Measurements from ENCODE around the gene PRELID2.
"Not testable (repeated sequence)": the region's sequence is repeated elsewhere in the genome, so short reads cannot be mapped to it uniquely, and the experiment has no call there.

Gene PRELID2

GRCh38 chr5:145803112-145804004 is 31.8 kb downstream of the PRELID2 start:
- TF ChIP-seq POU2F2 (IDR thresholded peaks at IDR 0.05; ENCODE audit: low read depth, low read length) = no peak
- no peak for TF ChIP-seq SPI1 (IDR thresholded peaks at IDR 0.05; ENCODE audit: low read depth, low read length)
- no peak for TF ChIP-seq TAF1 (IDR thresholded peaks at IDR 0.05; ENCODE audit: low read depth, low read length)
- no peak for TF ChIP-seq PAX5 (IDR thresholded peaks at IDR 0.05; ENCODE audit: insufficient read depth, low read length, severe bottlenecking)
- TF ChIP-seq POLR2A (IDR thresholded peaks at IDR 0.05; ENCODE audit: low read depth, low read length) = no peak
- TF ChIP-seq POLR2AphosphoS5 (IDR thresholded peaks at IDR 0.05; ENCODE audit: low read depth, low read length) = no peak
- DNase-seq (ENCODE audit: insufficient read length, low spot score) = no peak
- no peak for FAIRE-seq

- no peak for FAIRE-seq
- TF ChIP-seq TAF1 (IDR thresholded peaks at IDR 0.05; ENCODE audit: low read depth, low read length) = no peak
- TF ChIP-seq POU2F2 (IDR thresholded peaks at IDR 0.05; ENCODE audit: low read depth, low read length) = no peak
- no peak for TF ChIP-seq PAX5 (IDR thresholded peaks at IDR 0.05; ENCODE audit: insufficient read depth, low read length, severe bottlenecking)
- TF ChIP-seq POLR2AphosphoS5 (IDR thresholded peaks at IDR 0.05; ENCODE audit: low read depth, low read length) = no peak
- no peak for TF ChIP-seq SPI1 (IDR thresholded peaks at IDR 0.05; ENCODE audit: low read depth, low read length)
- no peak for TF ChIP-seq POLR2A (IDR thresholded peaks at IDR 0.05; ENCODE audit: low read depth, low read length)
- DNase-seq (ENCODE audit: insufficient read length, low spot score) = no peak
Measured at GRCh38 chr5:145801195-145801594, 33.9 kb downstream of the PRELID2 start.

GRCh38 chr5:145800181-145800580 is 35.0 kb downstream of the PRELID2 start:
- DNase-seq (ENCODE audit: insufficient read length, low spot score) = no peak
- FAIRE-seq = no peak
- TF ChIP-seq POU2F2 (IDR thresholded peaks at IDR 0.05; ENCODE audit: low read depth, low read length) (no peak), POLR2AphosphoS5 (IDR thresholded peaks at IDR 0.05; ENCODE audit: low read depth, low read length) (no peak), SPI1 (IDR thresholded peaks at IDR 0.05; ENCODE audit: low read depth, low read length) (no peak), TAF1 (IDR thresholded peaks at IDR 0.05; ENCODE audit: low read depth, low read length) (no peak), POLR2A (IDR thresholded peaks at IDR 0.05; ENCODE audit: low read depth, low read length) (no peak), PAX5 (IDR thresholded peaks at IDR 0.05; ENCODE audit: insufficient read depth, low read length, severe bottlenecking) (no peak)

GRCh38 chr5:145798503-145798902 is 36.6 kb downstream of the PRELID2 start:
- not testable (repeated sequence) for FAIRE-seq; DNase-seq (ENCODE audit: insufficient read length, low spot score)

DNA sequence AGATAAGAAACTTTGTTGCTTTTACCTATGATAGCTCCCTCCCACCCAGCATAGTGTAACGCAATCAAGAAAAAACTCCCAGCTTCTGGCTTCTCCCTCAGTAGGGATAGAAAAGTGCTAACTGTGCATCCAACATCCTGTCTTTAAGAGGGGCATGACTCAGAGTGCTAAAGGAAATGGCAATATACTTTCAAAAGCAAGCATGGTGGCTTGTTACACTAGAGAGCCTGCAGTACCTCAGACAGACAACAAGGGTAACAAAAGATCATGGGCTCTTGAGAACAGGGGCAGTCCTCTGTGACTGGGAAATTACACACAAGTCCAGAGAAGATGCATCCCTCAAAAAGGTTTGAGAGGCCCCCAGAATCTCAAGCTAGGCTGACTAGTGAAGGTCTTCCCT is 37.8 kb downstream of the PRELID2 start:
- no peak for TF ChIP-seq POLR2A (IDR thresholded peaks at IDR 0.05; ENCODE audit: low read depth, low read length)
- no peak for TF ChIP-seq POLR2AphosphoS5 (IDR thresholded peaks at IDR 0.05; ENCODE audit: low read depth, low read length)
- TF ChIP-seq TAF1 (IDR thresholded peaks at IDR 0.05; ENCODE audit: low read depth, low read length) = no peak
- no peak for TF ChIP-seq POU2F2 (IDR thresholded peaks at IDR 0.05; ENCODE audit: low read depth, low read length)
- TF ChIP-seq SPI1 (IDR thresholded peaks at IDR 0.05; ENCODE audit: low read depth, low read length) = no peak
- TF ChIP-seq PAX5 (IDR thresholded peaks at IDR 0.05; ENCODE audit: insufficient read depth, low read length, severe bottlenecking) = no peak

DNA sequence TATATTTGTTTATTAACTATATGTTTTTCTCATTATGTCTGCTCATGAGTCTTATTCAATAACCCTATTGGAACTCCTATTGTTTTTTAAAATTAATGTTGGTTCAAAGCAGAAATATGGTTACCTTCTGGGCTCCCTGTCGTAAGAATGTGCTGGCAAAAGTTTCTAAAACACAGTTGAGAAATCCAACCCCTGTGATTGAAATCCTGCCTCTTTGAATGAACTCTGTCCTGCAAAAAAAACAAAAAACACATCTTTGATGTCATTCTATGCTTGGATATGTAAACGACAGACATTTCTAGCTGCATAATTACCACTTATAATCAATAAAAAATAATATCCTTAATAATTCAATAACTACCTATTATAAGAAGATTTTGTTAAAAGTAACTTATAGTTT is 38.8 kb downstream of the PRELID2 start:
- no peak for FAIRE-seq
- no peak for DNase-seq (ENCODE audit: insufficient read length, low spot score)
- TF ChIP-seq TAF1 (IDR thresholded peaks at IDR 0.05; ENCODE audit: low read depth, low read length) = no peak
- TF ChIP-seq POU2F2 (IDR thresholded peaks at IDR 0.05; ENCODE audit: low read depth, low read length) = no peak
- TF ChIP-seq POLR2A (IDR thresholded peaks at IDR 0.05; ENCODE audit: low read depth, low read length) = no peak
- no peak for TF ChIP-seq PAX5 (IDR thresholded peaks at IDR 0.05; ENCODE audit: insufficient read depth, low read length, severe bottlenecking)
- no peak for TF ChIP-seq POLR2AphosphoS5 (IDR thresholded peaks at IDR 0.05; ENCODE audit: low read depth, low read length)
- TF ChIP-seq SPI1 (IDR thresholded peaks at IDR 0.05; ENCODE audit: low read depth, low read length) = no peak

More for the DNA sequence above, 37.8 kb downstream of the PRELID2 start:
- FAIRE-seq (no peak), DNase-seq (ENCODE audit: insufficient read length, low spot score) (no peak)

DNA sequence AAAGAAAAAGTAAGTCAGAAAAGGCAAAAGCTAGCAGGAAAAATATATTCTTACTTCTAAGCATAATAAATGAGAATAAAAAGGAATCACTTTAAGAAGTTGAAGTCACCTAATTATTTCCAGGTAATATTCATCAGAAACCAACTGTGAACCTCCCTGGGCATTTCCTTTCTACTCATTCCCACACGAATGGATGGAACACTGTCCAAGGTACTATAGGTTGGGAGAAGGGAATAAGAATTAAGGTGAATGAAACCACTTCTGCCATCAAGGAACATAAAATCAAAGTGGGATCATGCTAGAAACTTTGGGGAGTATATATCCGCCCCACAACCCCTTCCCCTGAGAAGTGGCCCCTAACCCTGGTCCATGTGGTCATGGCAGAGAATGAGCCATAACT is 41.6 kb downstream of the PRELID2 start:
- no peak for DNase-seq (ENCODE audit: insufficient read length, low spot score)
- TF ChIP-seq POLR2AphosphoS5 (IDR thresholded peaks at IDR 0.05; ENCODE audit: low read depth, low read length) (no peak), SPI1 (IDR thresholded peaks at IDR 0.05; ENCODE audit: low read depth, low read length) (no peak), POU2F2 (IDR thresholded peaks at IDR 0.05; ENCODE audit: low read depth, low read length) (no peak), PAX5 (IDR thresholded peaks at IDR 0.05; ENCODE audit: insufficient read depth, low read length, severe bottlenecking) (no peak), POLR2A (IDR thresholded peaks at IDR 0.05; ENCODE audit: low read depth, low read length) (no peak), TAF1 (IDR thresholded peaks at IDR 0.05; ENCODE audit: low read depth, low read length) (no peak)
- FAIRE-seq = no peak

DNA sequence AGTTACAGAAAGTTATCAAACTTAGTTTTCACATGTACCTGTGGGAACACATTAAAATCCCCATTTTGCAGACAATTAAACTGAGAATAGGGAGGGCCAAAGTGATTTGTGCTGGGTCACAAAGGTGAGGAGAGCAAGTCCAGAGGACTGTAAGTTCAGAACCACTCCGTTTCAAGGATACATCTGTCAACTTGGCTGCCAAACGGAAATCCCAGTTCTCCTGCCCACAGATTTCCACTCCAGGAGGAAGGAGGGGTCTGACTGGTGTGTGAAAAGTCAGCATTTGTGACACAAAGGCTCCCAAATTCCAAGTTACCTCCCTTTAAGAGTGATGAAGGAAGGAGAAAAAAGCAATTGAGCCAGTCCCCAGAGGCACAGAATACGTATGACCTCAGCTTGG is 42.3 kb downstream of the PRELID2 start:
- DNase-seq (ENCODE audit: insufficient read length, low spot score) (no peak), FAIRE-seq (no peak)
- TF ChIP-seq POLR2A (IDR thresholded peaks at IDR 0.05; ENCODE audit: low read depth, low read length) (no peak), PAX5 (IDR thresholded peaks at IDR 0.05; ENCODE audit: insufficient read depth, low read length, severe bottlenecking) (no peak), POLR2AphosphoS5 (IDR thresholded peaks at IDR 0.05; ENCODE audit: low read depth, low read length) (no peak), SPI1 (IDR thresholded peaks at IDR 0.05; ENCODE audit: low read depth, low read length) (no peak), POU2F2 (IDR thresholded peaks at IDR 0.05; ENCODE audit: low read depth, low read length) (no peak), TAF1 (IDR thresholded peaks at IDR 0.05; ENCODE audit: low read depth, low read length) (no peak)

DNA sequence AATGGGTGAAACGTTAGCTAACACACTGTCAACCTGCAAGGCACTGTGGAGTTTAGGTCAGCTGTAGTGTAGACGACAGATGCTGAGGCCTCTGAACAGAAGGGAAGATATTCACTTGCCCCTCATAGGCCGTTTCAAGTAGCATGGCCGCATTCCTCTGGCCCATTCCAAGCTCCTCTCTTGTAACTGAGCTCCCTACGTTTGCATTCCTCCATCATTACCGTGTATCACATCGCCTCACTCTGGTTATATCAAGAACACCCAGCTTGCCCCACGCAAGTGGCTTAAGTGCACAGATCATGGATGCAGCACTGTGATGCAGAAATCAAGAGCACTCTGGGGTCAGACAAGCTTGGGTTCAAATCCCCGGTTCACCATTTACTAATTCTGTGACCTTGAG is 43.3 kb downstream of the PRELID2 start:
- no peak for DNase-seq (ENCODE audit: insufficient read length, low spot score)
- FAIRE-seq = no peak
- TF ChIP-seq SPI1 (IDR thresholded peaks at IDR 0.05; ENCODE audit: low read depth, low read length) (no peak), TAF1 (IDR thresholded peaks at IDR 0.05; ENCODE audit: low read depth, low read length) (no peak), POLR2A (IDR thresholded peaks at IDR 0.05; ENCODE audit: low read depth, low read length) (no peak), PAX5 (IDR thresholded peaks at IDR 0.05; ENCODE audit: insufficient read depth, low read length, severe bottlenecking) (no peak), POLR2AphosphoS5 (IDR thresholded peaks at IDR 0.05; ENCODE audit: low read depth, low read length) (no peak), POU2F2 (IDR thresholded peaks at IDR 0.05; ENCODE audit: low read depth, low read length) (no peak)

DNA sequence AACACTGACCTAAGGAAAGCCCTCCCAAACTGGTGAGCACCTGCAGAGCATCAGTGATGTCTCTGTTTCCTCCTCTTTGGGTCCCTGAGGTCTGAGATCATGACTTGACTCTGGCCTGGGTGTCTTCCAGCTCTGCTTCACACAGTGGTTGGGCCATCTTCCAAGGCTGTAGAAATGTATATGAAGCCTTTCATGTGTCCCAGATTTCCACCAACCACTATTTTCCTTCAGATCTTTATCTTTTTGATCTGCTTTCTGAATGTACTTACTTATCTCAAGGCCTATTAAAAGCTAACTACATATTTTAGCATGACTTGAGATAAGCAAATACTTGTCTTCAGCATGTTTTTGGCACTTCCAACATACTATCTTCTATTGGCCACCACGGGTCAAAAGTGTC is 47.1 kb downstream of the PRELID2 start:
- DNase-seq (ENCODE audit: insufficient read length, low spot score) = no peak
- FAIRE-seq = no peak
- no peak for TF ChIP-seq POLR2AphosphoS5 (IDR thresholded peaks at IDR 0.05; ENCODE audit: low read depth, low read length)
- no peak for TF ChIP-seq PAX5 (IDR thresholded peaks at IDR 0.05; ENCODE audit: insufficient read depth, low read length, severe bottlenecking)
